Esophagus muscularis mucosa (tissue), 4 donors: ENCODE results near the gene HDGFL2. TPM values are rescaled to one million over a fixed set of nuclear protein-coding genes. Genes with fewer than 3 reads are reported as not detected.
A peak's percentile ranks its signal among the peaks of the same experiment; 100 is the strongest.

Experiments
- DNase-seq: peaks from one replicate; pipeline ENCODE4 v3.0.0-alpha.2; 2017; ENCODE audit errors: extremely low spot score
- H3K27ac ChIP-seq, 4 donors: fragments of 200-600 bp; sonication (generic); replicated peaks in 1 of 4; 1 replicate in 3 of 4; 2 replicates in 1 of 4; pipeline ENCODE4 v1.5.1; 2016 to 2019; ENCODE audit warnings: mild to moderate bottlenecking in 1 of 4
- H3K27me3 ChIP-seq, 4 donors: fragments of 200-600 bp; sonication (generic); one replicate each; pipeline versions ENCODE4 v1.5.1 to v1.6.0; 2016 to 2019
- H3K36me3 ChIP-seq, 4 donors: fragments of 200-600 bp; sonication (generic); one replicate each; pipeline ENCODE4 v1.5.1; 2016 to 2019
- H3K4me1 ChIP-seq, 4 donors: fragments of 200-600 bp; sonication (generic); one replicate each; pipeline ENCODE4 v1.5.1; 2016 to 2019
- H3K4me3 ChIP-seq, 4 donors: fragments of 200-600 bp; sonication (generic); 1 replicate in 2 of 4; 2 replicates in 2 of 4; pipeline ENCODE4 v1.5.1; 2016 to 2019; ENCODE audit warnings: mild to moderate bottlenecking in 4 of 4, moderate library complexity in 1 of 4
- H3K9me3 ChIP-seq, 4 donors: fragments of 200-600 bp; sonication (generic); 1 replicate in 3 of 4; 2 replicates in 1 of 4; pipeline ENCODE4 v1.5.1; 2016 to 2019
- CTCF ChIP-seq, 3 experiments: fragments of 200-600 bp in 2 of 3; fragments of 450-650 bp in 1 of 3; sonication (generic) in 2 of 3; IDR thresholded peaks; one replicate each; pipeline ENCODE4 v1.5.1; 2017 to 2019; ENCODE audit warnings: antibody characterized with exemption in 3 of 3, mild to moderate bottlenecking in 2 of 3, moderate library complexity in 1 of 3
- EP300 ChIP-seq: sonication (generic); formaldehyde crosslinking; IDR thresholded peaks from one replicate; pipeline ENCODE4 v1.6.1; 2017; ENCODE audit warnings: antibody characterized with exemption
- POLR2A ChIP-seq: fragments of 450-650 bp; IDR thresholded peaks from one replicate; pipeline ENCODE4 v1.6.1; 2017; ENCODE audit warnings: antibody characterized with exemption, moderate library complexity, mild to moderate bottlenecking, low read depth
- POLR2AphosphoS5 ChIP-seq, 2 donors: sonication (generic); formaldehyde crosslinking; IDR thresholded peaks; one replicate each; pipeline ENCODE4 v1.6.1; 2017; ENCODE audit warnings: antibody characterized with exemption in 2 of 2
- WGBS: methylation state at CpG from one replicate; pipeline ENCODE4 v1.1.5; 2018; 5-methylcytosine and 5-hydroxymethylcytosine counted together
- intact Hi-C: fragments of 100-400 bp; cut with DNase I; formaldehyde crosslinking; loops from one replicate; pipeline ENCODE4 v1.15.1; 2023
- total RNA-seq, 4 donors: library from RNA; depleted of rRNA; stranded (reverse); fragments of >200 nt; gene quantifications; one replicate each; pipeline versions ENCODE4 v1.1.0 to v1.2.1, GENCODE V29; 2016

The HDGFL2 gene
- 10 to 100 TPM; 30.5 to 72.3 (median 45.5) TPM for total RNA-seq

- TF ChIP-seq POLR2AphosphoS5 (IDR thresholded peaks at IDR 0.05) (no peak), POLR2A (no peak), CTCF (IDR thresholded peaks at IDR 0.05) (no peak), EP300 (no peak)
- H3K9me3 ChIP-seq: no peaks in the 10 kb centered on the region
- peak within 1 kb of the TSS; percentile 80 to 99 (median 90) for H3K4me3 ChIP-seq
- peaks cover 14 to 25% (median 21%) of the 10 kb centered on the region in 4 donors for H3K36me3 ChIP-seq
- intact Hi-C loops: no loop called here
- WGBS: 0% methylated on average over 21 of the region's 71 CpGs
- no peak for DNase-seq
- H3K27ac ChIP-seq: peak within 1 kb of the TSS; percentile 73 to 89 (median 87)
- H3K27me3 ChIP-seq: no peaks in the 10 kb centered on the region
- peaks cover 22 to 36% (median 32%) of the 10 kb centered on the region in 4 donors for H3K4me1 ChIP-seq
These were observed at the start of gene HDGFL2 for GRCh38 chr19:4472174-4472974. Gene HDGFL2, plus strand, starts transcription at chr19:4472297. Its CDS starts 54 bp downstream, at chr19:4472351.

DNA sequence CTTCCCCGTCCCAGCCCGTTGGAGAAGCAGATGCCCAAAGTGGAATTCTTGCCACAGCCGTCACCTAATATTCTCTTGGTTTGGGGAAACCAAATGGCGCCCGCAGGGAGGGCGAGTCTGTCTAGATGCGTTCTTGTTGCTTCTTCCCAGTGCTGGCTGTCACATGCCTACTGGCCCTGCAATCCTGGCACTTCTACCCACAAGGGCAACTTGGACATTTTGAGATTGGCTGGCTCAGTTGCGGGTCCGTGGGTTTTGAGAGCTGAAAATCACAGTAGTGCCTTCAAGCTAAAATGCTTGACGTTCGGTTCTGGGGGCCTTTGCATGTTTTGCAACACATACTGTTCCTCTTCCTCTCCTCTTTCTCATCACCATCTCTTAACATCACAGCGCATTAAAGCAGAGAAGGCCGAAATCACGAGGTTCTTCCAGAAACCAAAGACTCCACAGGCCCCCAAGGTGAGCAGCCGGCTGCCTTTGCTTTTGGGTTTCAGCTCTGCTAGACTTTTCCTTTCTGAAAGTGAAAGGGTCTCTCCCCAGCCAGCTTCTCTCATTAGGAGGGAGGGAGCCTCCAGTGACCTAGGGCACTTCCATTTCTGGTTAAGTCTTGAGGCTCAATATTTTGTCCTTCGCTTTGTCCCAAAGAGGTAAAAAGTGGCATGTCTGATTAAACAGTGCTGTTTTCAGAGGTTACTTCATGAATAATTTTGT is 48.5 kb upstream of the HDGFL2 start:
- intact Hi-C loops: no loop called here
- WGBS: 87% methylated on average over 14 of the region's 16 CpGs
- peaks cover 0 to 25% (median 18%) of the 10 kb centered on the region in 4 donors for H3K36me3 ChIP-seq
- DNase-seq: no peak
- TF ChIP-seq CTCF (IDR thresholded peaks at IDR 0.05): no peak
- no peak for TF ChIP-seq EP300
- no peak for TF ChIP-seq POLR2A
- no peak for TF ChIP-seq POLR2AphosphoS5 (IDR thresholded peaks at IDR 0.05)
- no peaks in the 10 kb centered on the region for H3K27me3 ChIP-seq
- H3K27ac ChIP-seq: no peak overlapping the region
- H3K4me3 ChIP-seq: no peak overlapping the region
- H3K9me3 ChIP-seq: no peaks in the 10 kb centered on the region
- no peaks in the 10 kb centered on the region for H3K4me1 ChIP-seq

DNA sequence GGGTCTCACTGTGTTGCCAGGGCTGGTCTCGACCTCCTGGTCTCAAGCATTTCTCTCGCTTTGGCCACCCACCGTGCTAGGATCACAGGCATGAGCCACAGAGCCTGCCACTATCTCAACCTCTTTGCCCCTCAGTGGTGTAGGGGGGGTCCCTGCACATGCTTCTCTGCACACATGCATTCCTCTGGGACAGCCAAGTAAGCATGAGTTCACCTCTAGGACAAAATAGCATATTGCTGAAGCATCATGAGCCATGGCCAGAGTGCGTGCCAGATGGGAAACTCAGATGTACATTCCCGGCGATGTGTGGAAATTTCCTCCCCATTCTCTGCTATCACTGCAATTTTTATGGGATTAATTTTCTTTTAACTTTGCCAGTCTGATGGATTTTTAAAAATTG is 46.6 kb upstream of the HDGFL2 start:
- intact Hi-C loops: no loop called here
- no peak for DNase-seq
- no peak overlapping the region for H3K4me3 ChIP-seq
- no peak for TF ChIP-seq CTCF (IDR thresholded peaks at IDR 0.05)
- no peak for TF ChIP-seq EP300
- TF ChIP-seq POLR2AphosphoS5 (IDR thresholded peaks at IDR 0.05): no peak
- TF ChIP-seq POLR2A: no peak
- no peaks in the 10 kb centered on the region for H3K4me1 ChIP-seq
- no peak overlapping the region for H3K27ac ChIP-seq
- WGBS: 94% methylated on average over 6 of the region's 6 CpGs
- H3K36me3 ChIP-seq: peaks cover 0 to 44% (median 31%) of the 10 kb centered on the region in 4 donors
- no peaks in the 10 kb centered on the region for H3K9me3 ChIP-seq
- H3K27me3 ChIP-seq: no peaks in the 10 kb centered on the region

- intact Hi-C loops: no loop called here
- DNase-seq: no peak
- TF ChIP-seq POLR2AphosphoS5 (IDR thresholded peaks at IDR 0.05): no peak
- no peak for TF ChIP-seq CTCF (IDR thresholded peaks at IDR 0.05)
- no peak for TF ChIP-seq EP300
- no peak for TF ChIP-seq POLR2A
- Histone ChIP-seq H3K4me1 (no peaks in the 10 kb centered on the region), H3K9me3 (no peaks in the 10 kb centered on the region), H3K27ac (no peak overlapping the region), H3K4me3 (no peak overlapping the region), H3K36me3 (peaks cover 5 to 56% (median 47%) of the 10 kb centered on the region in 4 donors), H3K27me3 (no peaks in the 10 kb centered on the region)
- WGBS: 88% methylated on average over 19 of the region's 20 CpGs
These were observed 43.6 kb upstream of the HDGFL2 start for GRCh38 chr19:4428326-4428975.
